GM19238 (cell line): ENCODE measurements around the gene HS6ST3.

Source experiments
- DNase-seq: peaks from one replicate; pipeline ENCODE4 v3.0.0; 2011; ENCODE audit warnings: low spot score; ENCODE audit not compliant: insufficient read length

The HS6ST3 gene

DNA sequence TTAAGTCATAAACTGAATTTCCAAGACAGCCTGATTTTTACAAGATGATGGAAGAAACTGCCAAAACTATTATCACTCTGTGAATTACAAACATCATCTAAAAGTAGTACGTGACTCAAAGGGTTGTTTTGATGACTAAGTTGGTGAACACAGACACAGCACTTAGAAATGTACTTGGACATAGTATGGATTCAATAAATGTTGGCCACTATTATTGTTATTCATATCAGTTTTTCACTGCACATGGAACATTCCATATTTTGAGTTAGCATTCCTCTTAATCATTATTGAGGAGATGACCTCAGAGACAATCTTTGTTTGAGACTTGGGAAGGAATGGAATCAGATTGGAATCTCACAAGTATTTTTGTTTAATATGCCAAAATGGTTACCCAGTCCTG, 731.5 kb downstream of the HS6ST3 start:
- DNase-seq: no peak

DNA sequence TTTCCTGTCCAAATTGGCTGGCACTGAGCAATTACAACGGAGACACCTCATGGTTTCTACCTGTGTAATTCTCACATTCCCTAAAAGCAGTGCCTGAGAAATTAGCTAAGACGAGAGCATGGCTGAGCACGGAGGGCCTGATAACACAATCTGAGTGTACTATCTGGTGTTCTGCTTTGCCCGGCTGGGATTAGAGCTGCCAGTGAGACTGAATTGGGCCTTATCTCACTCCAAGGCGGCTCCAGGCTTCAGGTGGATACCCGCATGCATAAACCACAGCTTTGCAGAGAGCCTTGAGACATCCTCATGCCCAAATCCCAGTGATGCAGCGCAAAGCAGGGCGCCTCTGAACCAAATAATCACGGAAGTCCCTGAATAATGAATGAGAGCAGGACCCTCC, 732.1 kb downstream of the HS6ST3 start:
- no peak for DNase-seq

DNA sequence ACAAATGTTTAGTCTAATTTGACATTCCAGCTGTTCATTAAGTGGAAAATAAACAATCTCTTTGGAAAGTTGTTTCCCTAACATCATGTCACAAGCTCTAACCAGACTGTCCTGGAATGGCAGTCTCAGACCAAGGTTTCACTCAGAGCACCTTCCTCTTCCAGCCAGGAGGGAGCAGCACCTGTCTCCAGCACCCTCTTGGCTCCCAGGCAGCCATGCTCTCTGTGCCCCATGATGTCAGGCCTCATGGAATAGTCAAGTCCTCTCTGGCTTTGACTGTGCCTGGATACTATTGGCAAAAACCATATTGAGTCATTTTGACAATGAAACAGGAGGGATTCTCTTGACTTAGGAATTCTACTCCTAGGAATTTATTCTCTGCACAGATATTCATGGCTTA, 733.0 kb downstream of the HS6ST3 start:
- no peak for DNase-seq

DNA sequence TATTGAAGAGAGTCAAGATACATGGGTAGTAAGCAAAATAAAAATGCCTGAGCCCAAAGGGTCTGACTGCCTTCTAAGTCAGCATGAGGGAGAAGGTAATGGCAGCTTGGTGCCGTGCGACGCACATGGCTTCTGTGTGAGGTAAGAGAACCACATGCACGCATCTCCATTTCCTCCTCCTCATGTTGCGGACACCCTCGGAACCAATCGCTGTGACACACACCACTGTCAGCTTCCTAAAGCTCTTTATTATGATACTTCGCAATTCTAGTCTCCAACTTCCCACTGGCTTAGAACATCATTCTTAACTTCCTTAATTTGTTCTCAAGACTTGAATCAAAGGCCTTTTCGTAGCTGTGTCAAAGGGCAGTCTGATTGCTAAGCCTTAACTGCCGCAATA, 734.2 kb downstream of the HS6ST3 start:
- DNase-seq: no peak

DNA sequence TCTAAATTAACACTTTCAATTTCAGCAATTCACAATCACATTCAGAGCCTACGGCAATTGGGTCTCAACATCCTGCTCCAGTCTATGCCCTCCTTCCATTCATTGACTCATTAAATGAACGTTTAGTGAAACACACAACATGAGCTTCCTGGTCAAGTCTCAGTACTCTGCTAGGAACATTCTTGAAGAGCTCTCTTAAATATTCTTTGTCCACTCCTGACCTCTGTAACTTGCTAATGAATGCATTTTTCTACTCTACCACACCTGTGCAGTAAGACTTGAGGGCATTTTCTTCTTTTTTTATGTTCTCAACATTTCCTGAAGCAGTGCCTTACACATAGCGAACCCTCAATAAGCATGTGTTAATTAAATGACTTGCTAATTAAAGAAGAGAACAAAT, 735.7 kb downstream of the HS6ST3 start:
- DNase-seq: no peak

DNA sequence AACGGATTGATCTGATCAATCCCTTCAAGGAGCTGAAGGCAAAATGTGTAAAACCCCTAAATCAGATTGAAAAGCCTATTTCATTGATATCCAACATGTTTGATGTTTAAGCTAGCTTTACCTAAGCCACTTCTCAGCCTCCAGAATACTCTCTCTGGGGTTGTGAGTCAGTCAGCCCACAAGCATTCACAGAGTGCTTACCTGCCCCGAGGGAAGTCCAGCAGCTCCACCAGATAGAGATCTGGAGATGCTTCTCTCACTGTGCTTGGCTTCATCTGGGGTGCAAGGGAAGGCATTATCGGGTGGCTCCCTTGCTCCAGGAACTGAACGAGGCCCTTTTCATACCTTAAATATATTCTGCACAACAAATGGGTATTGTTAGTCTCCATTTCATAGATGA, 744.7 kb downstream of the HS6ST3 start:
- no peak for DNase-seq

DNA sequence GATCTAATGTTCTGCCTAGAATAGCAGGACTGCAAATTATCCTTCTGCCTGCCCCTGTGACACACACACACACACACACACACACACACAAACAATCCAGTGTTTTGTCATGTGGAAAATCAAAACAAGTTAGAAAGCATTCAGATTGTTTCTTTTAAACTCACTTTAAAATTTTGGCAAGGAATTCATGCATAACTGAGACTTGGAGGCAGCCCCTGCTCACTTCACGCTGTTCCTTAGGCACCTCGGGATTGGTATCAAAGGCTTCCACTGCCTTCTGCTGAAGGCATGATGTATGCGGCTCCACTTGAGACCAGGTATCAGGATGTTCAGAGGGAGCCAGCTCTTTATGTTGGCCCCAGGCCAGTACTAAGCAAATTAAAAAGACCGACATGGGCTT, 745.6 kb downstream of the HS6ST3 start:
- no peak for DNase-seq

DNA sequence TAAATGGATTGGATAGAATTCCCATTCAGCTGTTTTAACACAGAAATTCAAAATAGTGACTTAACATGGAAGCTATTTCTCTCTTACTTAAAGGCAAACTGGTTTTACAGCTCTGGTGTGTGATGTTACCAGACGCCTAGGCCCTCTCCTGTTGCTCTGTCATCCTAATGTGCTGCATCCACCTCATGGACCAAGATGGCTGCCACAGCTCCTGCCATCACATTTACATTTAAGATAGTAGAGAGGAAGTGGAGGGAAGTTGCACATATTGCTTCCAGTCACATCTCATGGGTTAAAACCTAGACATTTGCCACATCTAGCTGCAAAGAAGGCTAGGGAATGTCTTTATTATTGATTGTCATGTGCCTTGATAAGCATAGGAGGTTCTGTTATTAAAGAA, 746.8 kb downstream of the HS6ST3 start:
- no peak for DNase-seq

DNA sequence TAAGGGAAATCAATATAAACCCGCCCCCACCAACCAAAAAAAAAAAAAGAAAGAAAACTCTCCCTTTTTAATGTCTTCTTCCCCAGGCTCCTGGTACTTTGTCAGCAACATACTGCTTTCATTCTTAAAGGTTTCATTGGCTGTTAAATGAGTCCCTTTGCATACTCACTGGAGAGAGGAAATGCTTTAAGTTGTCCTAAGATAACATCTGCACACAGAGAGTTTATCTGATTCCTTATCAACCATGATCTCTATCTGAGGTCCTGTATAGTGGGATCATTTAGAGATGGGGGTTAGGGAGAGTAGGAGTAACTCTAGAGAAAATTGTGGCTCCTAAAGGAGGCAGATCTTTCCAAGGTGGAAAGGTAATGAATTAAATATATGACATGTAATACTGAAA, 747.9 kb downstream of the HS6ST3 start:
- no peak for DNase-seq

DNA sequence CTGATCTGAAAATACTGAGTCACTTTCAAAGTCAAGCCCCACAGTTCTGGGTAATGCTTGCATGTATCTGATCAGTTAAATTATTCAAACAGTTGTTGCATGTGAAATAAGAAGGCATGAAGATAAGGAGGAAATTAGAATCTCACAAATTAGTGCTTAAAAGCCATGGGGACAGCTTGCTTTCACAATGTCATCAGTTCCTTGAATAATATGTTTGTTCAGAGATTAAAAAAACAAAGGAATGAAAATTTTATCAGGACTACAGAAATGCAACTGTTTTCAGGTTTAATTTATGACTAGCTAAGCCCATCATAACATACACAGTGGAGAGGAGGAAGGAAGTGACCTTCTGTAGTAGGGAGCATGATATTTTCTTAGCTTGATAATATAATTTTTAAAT, 754.3 kb downstream of the HS6ST3 start:
- no peak for DNase-seq

DNA sequence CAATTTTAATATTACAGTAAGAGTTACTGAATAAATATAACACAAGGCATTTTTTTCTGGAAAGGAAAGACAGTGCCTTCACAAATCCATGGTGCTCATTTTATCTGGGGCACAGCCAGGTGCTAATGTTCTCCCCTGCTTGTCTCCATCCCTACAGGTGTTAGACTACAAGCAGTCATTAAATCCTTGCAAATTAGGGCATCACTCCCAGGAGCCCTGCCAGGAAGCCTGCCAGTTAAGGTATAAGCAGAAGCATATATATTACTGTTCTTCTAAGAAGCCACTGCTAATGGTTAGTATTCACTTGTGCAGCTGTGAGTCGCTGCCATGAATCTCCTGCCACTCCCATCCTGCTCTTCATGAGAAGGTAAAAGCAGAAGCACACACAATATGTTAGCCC, 754.7 kb downstream of the HS6ST3 start:
- no peak for DNase-seq

DNA sequence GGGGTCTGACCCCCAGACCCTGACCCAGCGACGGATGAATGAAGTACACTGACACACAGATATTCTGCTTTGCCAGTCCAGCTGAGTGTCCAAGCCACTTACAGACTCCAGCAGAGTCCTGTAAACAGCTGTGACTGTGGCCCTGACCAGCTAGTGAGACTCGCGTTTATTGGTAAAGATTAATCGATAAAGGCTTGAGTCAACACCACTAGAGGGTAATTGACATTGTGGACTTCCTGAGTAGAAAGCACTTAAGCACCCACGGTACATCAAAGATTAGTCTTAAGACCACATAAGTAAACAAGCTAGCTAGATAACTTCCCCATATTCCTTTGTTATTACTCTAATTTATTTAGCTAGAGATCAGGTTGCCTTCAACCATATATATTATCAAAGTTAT, 758.4 kb downstream of the HS6ST3 start:
- DNase-seq: no peak

DNA sequence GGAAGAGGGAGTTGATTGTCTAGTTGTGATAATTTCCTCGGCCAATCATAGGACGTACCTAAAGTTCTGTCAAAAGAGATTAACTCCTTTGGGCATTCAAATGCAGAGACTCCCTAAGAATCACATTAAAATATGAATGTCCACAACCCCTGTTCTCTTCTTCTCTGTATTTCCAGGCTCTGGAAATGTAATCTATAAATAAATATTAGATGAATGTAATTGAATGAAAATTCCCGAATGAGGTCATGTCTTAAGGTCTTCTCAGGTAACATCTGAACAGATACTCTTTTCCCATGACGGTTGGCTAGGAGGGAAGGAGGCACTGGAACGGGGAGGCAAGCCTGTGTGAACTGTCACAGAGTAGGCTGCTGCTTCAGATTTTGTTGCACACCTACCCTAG, 759.2 kb downstream of the HS6ST3 start:
- no peak for DNase-seq

DNA sequence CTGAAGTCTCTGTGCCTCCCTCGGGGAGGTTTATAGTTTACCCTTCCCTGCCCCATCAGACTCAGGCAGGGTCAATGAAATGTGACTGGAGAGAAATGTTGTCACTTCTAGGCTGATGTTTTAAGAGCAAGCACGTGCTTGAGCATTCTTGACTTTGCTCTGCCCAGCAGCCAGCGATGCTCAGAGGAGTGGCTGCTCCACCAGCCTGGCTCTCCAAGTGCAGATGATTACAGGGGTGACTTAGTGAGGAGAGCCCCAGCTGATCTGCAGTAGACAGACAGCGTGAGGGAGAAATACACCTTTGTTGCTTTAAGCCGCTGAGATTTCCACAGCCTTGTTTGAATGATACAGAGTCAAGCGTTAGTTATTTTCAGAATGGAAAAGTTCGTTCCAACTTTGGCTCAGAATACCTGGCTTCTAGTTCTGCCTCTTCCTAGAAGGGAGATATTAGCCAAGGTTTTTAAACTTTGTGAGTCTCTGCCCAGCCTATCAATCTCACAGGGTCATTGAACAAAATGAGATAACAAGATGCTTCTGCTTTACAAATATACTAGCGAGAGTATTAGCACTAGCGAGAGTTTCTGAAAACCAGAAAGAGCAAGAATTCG, 760.7 kb downstream of the HS6ST3 start:
- DNase-seq: no peak

DNA sequence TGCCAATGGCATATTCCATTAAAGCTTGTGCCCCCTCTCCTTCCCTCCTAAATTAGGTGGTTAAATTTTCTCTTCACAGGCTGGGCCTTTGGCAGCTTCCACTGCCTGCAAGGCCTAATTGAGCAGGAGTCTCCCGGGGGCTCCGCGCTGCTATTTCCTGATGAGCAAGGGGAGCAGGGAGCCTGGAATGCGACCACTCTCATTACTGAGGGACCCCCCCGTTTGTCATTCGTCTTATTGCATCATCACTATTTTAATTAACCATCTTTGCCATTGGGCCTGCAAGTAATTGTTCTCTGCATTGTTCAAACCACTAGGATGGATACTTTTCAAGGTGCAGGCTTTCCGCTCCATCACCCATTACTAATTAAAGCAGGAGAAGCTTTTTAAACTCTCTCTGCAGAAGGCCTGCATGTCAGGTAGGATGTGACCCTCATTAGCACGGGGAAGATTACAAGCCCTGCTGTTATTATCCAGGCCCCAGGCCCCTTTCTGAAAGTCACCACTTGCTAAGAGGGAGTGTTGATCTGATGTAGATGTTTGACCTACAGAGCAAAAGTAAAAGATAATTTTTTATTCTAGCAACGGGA, 762.0 kb downstream of the HS6ST3 start:
- no peak for DNase-seq

DNA sequence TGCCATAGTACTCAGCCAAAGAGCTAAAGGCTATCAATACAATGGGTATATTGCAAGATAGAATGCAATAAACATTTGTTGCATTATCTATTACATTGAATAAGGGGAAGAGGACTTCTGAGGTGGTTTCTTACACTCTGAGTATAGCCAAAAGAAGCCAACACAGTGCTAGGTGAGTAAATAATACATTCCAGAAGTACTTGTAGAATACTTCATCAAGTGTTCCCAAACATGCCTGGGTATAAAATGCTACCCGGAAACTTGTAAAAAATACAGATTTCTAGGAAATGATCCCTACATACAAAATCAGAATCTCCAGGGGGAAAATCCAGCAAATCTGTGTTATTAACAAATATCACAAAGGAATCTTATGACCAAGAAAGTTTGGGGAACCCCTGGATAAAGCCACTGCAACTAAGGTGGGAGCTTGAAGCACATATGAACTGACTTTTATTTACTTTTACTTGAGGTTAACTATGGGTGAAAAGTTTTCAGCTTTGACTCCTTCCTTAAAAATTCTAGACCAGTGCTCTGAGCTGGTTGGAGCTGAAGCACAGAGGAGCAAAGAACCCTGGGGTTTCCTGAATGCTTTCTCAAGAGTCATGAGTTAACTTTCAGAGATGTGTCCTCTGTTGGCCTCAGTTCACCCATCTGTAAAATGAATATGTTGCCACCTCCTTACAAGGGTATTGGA, 768.4 kb downstream of the HS6ST3 start:
- no peak for DNase-seq

DNA sequence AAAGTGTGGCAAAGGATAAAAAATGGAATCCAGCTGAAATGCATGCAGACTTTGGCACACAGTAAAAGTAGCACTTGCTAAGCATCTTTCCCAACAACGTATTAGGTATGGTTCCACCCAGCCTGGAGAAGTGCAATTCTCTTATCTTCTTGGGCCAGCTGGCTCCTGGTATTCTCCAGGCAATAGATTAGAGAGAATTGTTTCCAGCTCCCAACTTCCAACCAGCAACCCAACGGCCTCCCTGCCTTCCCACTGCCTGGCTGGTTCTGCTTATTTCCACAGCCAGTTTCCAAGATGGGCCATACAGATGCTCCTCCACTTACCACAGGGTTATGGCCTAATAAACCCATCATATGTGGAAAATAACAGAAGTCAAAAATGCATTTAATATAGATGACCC, 771.0 kb downstream of the HS6ST3 start:
- no peak for DNase-seq

DNA sequence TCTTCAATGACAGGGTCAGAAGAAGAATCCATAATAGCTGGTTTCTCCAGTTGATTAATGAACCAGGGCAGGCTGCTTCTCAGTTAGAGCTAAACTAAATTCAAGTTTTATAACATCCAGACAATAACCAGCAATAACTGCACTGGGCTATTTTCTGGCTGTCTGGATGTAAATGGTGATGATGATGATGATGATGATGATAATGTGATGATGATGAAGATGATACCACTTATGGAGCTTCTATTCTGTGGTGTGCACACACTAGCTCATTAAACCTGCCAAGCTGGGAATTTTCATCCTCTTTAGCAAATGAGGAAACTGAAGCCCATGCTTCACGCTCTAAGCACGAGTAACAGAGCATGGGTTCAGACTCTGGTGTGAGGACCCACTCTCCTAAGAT, 772.2 kb downstream of the HS6ST3 start:
- no peak for DNase-seq

DNA sequence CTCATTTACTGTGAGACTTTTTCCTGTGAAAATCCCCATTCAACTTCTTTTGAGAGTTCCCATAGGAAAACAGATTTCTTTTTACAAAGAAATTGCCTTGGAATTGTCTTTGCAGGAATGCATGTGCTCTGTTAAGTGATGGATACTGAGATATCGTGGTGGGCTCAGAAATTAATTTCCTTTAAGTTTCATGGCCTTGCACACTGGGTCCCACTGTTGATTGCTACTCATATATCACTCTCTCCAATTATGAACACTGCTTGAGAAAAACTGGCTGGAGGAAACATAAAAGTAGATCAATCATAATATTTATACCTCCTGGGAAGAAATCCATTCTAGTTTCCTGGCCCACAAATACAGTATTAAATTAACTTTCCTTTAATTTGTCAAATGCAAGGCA, 773.1 kb downstream of the HS6ST3 start:
- DNase-seq: no peak

DNA sequence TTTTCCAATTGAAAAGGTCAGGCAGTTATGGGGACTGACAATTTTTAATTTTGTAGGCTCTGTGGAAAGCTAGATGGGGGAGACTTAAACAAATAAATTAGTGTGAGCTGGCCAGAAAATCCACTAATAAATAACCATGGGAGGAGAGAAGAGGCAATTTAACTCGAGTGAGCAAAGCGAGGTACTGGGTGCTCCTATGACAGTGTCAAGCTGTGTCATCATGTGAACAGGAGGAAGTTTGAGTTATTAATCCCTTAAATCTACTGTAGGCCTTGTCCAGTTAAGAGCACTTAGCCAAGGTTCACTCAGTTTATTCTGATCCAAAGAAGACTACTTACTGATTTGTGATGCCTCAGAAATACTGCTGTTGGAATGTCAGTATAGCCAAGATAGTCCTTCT, 781.6 kb downstream of the HS6ST3 start:
- no peak for DNase-seq

DNA sequence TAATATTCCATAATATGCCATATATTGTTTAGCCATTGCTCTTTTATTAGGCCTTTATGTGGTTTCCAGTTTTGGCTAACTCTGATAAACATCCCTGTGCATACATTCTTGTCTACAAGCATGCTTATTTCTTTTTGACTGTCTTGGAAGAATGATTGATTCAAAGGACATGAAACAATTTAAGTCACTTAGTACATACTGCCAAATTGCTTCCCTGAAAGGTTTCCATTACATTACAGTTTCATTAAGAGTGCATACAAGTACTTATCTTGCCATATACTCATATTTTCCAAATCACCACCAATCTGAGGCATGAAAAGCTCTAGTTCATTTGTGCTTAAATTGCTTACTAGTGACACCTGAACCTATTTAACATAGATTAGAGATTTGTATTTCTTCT, 790.5 kb downstream of the HS6ST3 start:
- no peak for DNase-seq
